Mesothelial cell of epicardium (in vitro differentiated cells): ENCODE results near the gene ME2. TPM values are rescaled to one million over a fixed set of nuclear protein-coding genes. Genes with fewer than 3 reads are reported as not detected.

Source experiments
- DNase-seq, 2 experiments: peaks; one replicate each; pipeline ENCODE4 v3.0.0; 2021; ENCODE audit warnings: low spot score in 2 of 2; ENCODE audit not compliant: unreplicated experiment in 2 of 2
- H3K27ac Mint-ChIP-seq: 2 replicates; pipeline ENCODE4 v1.8.0; 2021; ENCODE audit warnings: mixed read lengths
- H3K27me3 Mint-ChIP-seq: 2 replicates; pipeline ENCODE4 v1.8.0; 2021; ENCODE audit warnings: low read depth, mixed read lengths
- H3K36me3 Mint-ChIP-seq: 2 replicates; pipeline ENCODE4 v1.8.0; 2021; ENCODE audit warnings: mixed read lengths
- H3K4me1 Mint-ChIP-seq: 2 replicates; pipeline ENCODE4 v1.8.0; 2021; ENCODE audit warnings: mixed read lengths
- H3K4me3 Mint-ChIP-seq: 2 replicates; pipeline ENCODE4 v1.8.0; 2021; ENCODE audit warnings: mild to moderate bottlenecking, moderate library complexity, mixed read lengths
- H3K9me3 Mint-ChIP-seq: 2 replicates; pipeline ENCODE4 v1.8.0; 2021; ENCODE audit warnings: mixed read lengths
- total RNA-seq: library from RNA; stranded (reverse); gene quantifications from 3 replicates; pipeline ENCODE4 v1.2.1, GENCODE V29; 2021
- TF ChIP-seq, protein P1 (sequence below): fragments of 200-600 bp; sonication (generic); IDR thresholded peaks from one replicate; pipeline ENCODE4 v1.5.0; 2021; ENCODE audit warnings: antibody characterized with exemption; ENCODE audit not compliant: unreplicated experiment

Gene ME2
- total RNA-seq, 1 donor from 2014 or later, result 37.3 TPM

DNA sequence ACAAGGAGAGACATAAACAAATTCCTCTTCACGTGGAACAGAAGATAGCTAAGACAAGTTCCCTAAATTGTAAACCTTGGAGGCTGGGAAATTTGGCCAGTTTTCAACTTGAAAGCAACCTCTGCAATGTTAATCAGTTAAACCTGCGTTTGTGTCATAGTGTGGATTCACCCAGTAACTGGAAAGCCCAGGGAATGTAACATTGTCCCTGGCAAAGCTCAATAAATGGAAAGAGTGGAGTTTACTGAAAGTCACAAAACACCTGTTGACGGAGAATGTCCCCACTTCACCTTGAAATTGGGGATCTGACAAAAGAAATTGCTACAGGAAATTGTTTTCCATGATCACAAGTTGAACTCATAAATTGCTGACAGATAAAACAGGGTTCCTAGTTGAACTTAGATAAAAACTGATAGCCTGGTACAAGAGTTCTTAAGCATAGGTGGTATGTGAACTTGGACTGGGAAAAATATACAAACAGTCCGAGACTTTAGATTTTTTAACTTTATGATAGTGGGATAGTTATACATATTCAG lies 15.0 kb upstream of the ME2 start:
- DNase-seq, result no peak
- H3K27ac Mint-ChIP-seq, result no peak overlapping the region
- peaks cover 6% of the 10 kb centered on the region for H3K4me1 Mint-ChIP-seq
- H3K36me3 Mint-ChIP-seq, result no peaks in the 10 kb centered on the region
- TF ChIP-seq, protein P1, sequence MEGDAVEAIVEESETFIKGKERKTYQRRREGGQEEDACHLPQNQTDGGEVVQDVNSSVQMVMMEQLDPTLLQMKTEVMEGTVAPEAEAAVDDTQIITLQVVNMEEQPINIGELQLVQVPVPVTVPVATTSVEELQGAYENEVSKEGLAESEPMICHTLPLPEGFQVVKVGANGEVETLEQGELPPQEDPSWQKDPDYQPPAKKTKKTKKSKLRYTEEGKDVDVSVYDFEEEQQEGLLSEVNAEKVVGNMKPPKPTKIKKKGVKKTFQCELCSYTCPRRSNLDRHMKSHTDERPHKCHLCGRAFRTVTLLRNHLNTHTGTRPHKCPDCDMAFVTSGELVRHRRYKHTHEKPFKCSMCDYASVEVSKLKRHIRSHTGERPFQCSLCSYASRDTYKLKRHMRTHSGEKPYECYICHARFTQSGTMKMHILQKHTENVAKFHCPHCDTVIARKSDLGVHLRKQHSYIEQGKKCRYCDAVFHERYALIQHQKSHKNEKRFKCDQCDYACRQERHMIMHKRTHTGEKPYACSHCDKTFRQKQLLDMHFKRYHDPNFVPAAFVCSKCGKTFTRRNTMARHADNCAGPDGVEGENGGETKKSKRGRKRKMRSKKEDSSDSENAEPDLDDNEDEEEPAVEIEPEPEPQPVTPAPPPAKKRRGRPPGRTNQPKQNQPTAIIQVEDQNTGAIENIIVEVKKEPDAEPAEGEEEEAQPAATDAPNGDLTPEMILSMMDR, result no peak
- H3K4me3 Mint-ChIP-seq, result no peak overlapping the region
- no peaks in the 10 kb centered on the region for H3K9me3 Mint-ChIP-seq
- peaks cover 4% of the 10 kb centered on the region for H3K27me3 Mint-ChIP-seq

DNA sequence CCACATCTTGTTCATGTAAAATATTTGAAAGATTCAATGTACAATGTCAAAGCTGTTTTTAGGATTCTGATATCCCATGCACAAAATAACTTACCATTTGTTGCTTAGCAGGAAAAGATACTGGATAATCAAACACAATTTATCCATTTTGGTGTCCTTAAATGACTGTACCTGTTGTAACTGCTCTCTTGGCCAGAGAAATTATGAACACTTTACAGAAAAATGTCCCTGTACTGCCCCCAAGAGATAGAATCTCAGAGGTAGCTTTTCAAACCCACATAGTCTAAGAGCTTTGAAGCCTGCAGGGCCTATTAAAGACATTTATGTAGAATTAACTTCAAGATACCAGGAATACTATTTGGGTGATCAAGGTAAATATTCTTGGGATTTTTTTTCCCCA lies 12.2 kb upstream of the ME2 start:
- Mint-ChIP-seq H3K9me3 (no peaks in the 10 kb centered on the region), H3K4me3 (no peak overlapping the region), H3K27ac (no peak overlapping the region), H3K4me1 (peaks cover 6% of the 10 kb centered on the region), H3K27me3 (no peaks in the 10 kb centered on the region), H3K36me3 (no peaks in the 10 kb centered on the region)
- DNase-seq, result no peak
- TF ChIP-seq, protein P1, result no peak

DNA sequence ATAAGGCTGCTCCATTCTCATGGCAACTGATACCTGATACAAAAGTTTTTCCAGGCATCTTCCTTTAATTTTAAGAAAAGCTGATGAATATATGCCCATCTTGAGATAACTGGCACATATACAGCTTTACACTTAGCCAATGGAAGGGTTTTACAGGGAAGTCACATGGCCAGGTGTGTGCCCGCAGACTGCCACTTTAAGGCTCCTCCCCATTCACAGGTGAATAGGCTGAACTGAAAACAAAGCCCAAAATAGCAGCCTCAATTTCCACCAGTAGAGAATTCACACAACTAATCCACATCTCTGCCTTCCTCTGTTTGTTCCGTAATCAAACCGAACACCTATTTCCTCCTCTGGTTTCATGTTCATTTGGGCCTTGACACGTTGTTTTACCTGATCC lies 9.8 kb upstream of the ME2 start:
- H3K36me3 Mint-ChIP-seq, result no peaks in the 10 kb centered on the region
- no peak for DNase-seq
- no peak overlapping the region for H3K4me3 Mint-ChIP-seq
- TF ChIP-seq, protein P1, result no peak
- no peaks in the 10 kb centered on the region for H3K9me3 Mint-ChIP-seq
- H3K27ac Mint-ChIP-seq, result no peak overlapping the region
- H3K4me1 Mint-ChIP-seq, result peaks cover under 1% of the 10 kb centered on the region
- no peaks in the 10 kb centered on the region for H3K27me3 Mint-ChIP-seq

DNA sequence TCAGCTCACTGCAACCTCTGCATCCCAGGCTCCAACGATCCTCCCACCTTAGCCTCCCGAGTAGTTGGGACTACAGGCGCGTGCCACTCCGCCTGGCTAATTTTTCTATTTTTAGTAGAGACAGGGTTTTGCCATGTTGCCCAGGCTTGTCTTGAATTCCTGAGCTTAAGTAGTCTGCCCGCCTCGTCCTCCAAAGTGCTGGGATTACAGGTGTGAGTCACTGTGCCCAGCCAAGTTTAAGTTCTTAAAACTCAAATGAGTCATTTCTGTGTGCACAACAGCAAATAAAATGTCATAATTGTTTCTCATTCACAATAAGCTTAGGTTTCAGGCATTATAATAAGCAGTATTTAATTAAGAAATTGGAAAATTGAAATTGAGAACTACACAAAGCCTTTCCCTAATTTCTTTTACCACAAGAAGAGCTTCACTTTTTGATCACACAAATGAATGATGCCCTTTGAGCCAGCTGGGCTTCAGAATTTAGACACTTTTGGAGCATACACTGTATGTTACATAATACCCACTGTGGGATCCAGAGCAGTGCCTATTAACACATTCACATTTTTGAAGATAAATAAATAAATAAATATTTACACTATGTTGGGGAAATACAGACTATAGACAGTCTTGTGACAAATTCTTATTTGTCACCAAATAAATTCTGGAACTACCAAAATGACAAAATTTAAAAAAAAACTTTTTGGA lies 8.6 kb upstream of the ME2 start:
- no peak overlapping the region for H3K27ac Mint-ChIP-seq
- no peaks in the 10 kb centered on the region for H3K4me1 Mint-ChIP-seq
- H3K27me3 Mint-ChIP-seq, result no peaks in the 10 kb centered on the region
- H3K36me3 Mint-ChIP-seq, result no peaks in the 10 kb centered on the region
- no peak for DNase-seq
- H3K4me3 Mint-ChIP-seq, result no peak overlapping the region
- no peaks in the 10 kb centered on the region for H3K9me3 Mint-ChIP-seq
- TF ChIP-seq, protein P1, result no peak

DNA sequence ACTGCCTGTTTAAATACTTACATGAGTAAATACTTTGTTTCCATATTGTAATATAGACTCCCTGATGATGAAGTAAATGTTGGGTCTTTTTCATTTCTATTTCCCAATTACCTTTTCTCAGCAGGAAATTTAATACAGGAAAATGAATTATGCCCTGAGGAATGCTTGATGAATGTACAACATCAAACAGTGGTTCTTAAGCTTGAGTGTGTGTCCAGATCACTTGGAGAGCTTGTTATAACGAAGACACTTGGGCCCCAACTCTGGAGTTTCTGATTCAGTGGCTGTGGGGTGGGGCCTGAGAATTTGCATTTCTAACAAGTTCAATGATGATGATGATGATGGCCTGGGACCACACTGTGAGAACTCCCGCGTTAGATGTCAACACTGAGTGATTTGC lies 7.1 kb upstream of the ME2 start:
- no peak overlapping the region for H3K27ac Mint-ChIP-seq
- no peaks in the 10 kb centered on the region for H3K27me3 Mint-ChIP-seq
- H3K36me3 Mint-ChIP-seq, result no peaks in the 10 kb centered on the region
- no peak overlapping the region for H3K4me3 Mint-ChIP-seq
- TF ChIP-seq, protein P1, result no peak
- no peaks in the 10 kb centered on the region for H3K9me3 Mint-ChIP-seq
- no peak for DNase-seq
- no peaks in the 10 kb centered on the region for H3K4me1 Mint-ChIP-seq
